ENCODE measurements around the gene TLL2. TPM values are rescaled to one million over a fixed set of nuclear protein-coding genes. Genes with fewer than 3 reads are reported as not detected.
A peak's percentile ranks its signal among the peaks of the same experiment; 100 is the strongest.

Gene TLL2
- total RNA-seq, 1 donor from 2014 or later, result 2.8 TPM

- no peaks in the 10 kb centered on the region for H3K36me3 ChIP-seq (ENCODE audit: control insufficient read depth, insufficient read depth, low read length)
- no peak overlapping the region for H3K4me3 ChIP-seq (ENCODE audit: low read depth, low read length)
- peaks cover 8% of the 10 kb centered on the region for H3K27me3 ChIP-seq (ENCODE audit: control insufficient read depth, insufficient read depth, low read length)
- TF ChIP-seq CTCF (IDR thresholded peaks at IDR 0.05; ENCODE audit: insufficient read depth, low read length, poor library complexity, severe bottlenecking), result no peak
- DNase-seq (ENCODE audit: low read depth), result no peak
Measured at GRCh38 chr10:96337106-96337505, 176.6 kb downstream of the TLL2 start.

DNA sequence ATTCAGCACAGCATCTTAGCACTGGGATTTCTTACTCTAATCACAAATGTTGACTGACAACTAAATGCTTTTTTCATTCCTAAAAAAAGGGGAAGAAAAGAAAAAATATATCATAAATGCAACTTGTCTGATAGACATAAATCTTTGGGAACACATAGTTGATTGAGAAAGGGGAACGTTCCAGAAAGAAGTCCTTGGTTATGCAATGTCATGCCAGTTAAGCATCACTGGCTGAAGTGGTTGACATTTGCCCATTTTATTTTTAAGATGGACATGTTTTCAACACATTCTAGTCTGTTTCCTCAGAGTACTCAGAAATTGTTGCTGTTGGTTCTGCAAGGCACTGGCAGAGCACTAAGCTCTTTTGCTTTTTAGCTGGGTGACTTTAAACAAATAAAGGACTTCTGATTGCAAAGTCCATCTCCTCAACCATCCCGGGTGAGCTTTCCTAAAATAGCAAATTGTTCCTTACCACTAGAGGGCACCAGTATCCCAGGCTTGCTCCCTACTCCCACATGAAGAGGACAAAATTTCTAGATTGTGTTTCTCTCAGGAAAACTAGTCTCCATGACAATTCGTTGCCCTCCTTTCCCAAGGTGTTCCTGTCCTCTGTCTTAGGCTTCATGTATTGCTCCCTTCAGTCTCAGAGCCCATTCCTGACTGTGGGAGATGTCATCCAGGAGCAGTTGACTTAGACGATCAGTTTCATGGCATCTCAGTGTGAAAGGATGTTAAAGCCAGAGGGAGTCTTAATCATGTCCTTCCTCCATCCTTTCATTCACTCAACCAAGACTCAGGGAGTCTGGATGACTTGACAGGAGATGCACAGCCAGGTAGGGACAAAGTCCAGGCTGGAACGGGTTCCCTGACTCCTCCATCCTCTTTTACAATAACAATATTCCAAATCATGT, 178.9 kb downstream of the TLL2 start:
- no peak for DNase-seq (ENCODE audit: low read depth)
- TF ChIP-seq CTCF (IDR thresholded peaks at IDR 0.05; ENCODE audit: insufficient read depth, low read length, poor library complexity, severe bottlenecking), result peak; percentile 83
- Histone ChIP-seq H3K36me3 (ENCODE audit: control insufficient read depth, insufficient read depth, low read length) (no peaks in the 10 kb centered on the region), H3K4me3 (ENCODE audit: low read depth, low read length) (no peak overlapping the region), H3K27me3 (ENCODE audit: control insufficient read depth, insufficient read depth, low read length) (peaks cover 8% of the 10 kb centered on the region)

DNA sequence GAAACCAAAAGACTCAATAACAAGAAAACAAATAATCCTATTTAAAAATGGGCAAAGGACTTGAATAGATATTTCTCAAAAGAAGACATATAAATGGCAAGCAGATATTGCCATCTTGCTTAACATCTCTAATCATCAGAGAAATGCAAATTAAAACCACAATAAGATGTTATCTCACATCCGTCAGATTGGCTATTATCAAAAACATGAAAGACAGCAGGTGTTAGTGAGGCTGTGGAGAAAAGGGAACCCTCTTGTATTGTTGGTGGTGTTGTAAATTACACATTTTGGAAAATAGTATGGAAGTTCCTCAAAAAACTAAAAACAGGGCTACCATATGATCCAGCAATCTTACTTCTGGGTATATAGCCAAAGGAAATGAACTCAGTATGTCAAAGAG, 180.6 kb downstream of the TLL2 start:
- H3K4me3 ChIP-seq (ENCODE audit: low read depth, low read length), result no peak overlapping the region
- TF ChIP-seq CTCF (IDR thresholded peaks at IDR 0.05; ENCODE audit: insufficient read depth, low read length, poor library complexity, severe bottlenecking), result no peak

GRCh38 chr10:96327462-96327861, 186.3 kb downstream of the TLL2 start:
- DNase-seq (ENCODE audit: low read depth), result no peak
- TF ChIP-seq CTCF (IDR thresholded peaks at IDR 0.05; ENCODE audit: insufficient read depth, low read length, poor library complexity, severe bottlenecking), result no peak
- H3K36me3 ChIP-seq (ENCODE audit: control insufficient read depth, insufficient read depth, low read length), result no peaks in the 10 kb centered on the region
- no peaks in the 10 kb centered on the region for H3K27me3 ChIP-seq (ENCODE audit: control insufficient read depth, insufficient read depth, low read length)
- H3K4me3 ChIP-seq (ENCODE audit: low read depth, low read length), result no peak overlapping the region

More for the DNA sequence above, 180.6 kb downstream of the TLL2 start:
- no peak for DNase-seq (ENCODE audit: low read depth)
- Histone ChIP-seq H3K36me3 (ENCODE audit: control insufficient read depth, insufficient read depth, low read length) (no peaks in the 10 kb centered on the region), H3K27me3 (ENCODE audit: control insufficient read depth, insufficient read depth, low read length) (peaks cover 4% of the 10 kb centered on the region)

- DNase-seq (ENCODE audit: low read depth), result no peak
- H3K36me3 ChIP-seq (ENCODE audit: control insufficient read depth, insufficient read depth, low read length), result no peaks in the 10 kb centered on the region
- H3K4me3 ChIP-seq (ENCODE audit: low read depth, low read length), result no peak overlapping the region
- TF ChIP-seq CTCF (IDR thresholded peaks at IDR 0.05; ENCODE audit: insufficient read depth, low read length, poor library complexity, severe bottlenecking), result no peak
- H3K27me3 ChIP-seq (ENCODE audit: control insufficient read depth, insufficient read depth, low read length), result no peaks in the 10 kb centered on the region
Measured at GRCh38 chr10:96325719-96326373, 187.9 kb downstream of the TLL2 start.
